Activated CD4-positive, alpha-beta T cell treated with anti-CD3 and anti-CD28 coated beads for 24 hours (primary cell): ENCODE data around the gene SEMA6B.

Experiments used
- DNase-seq, 2 donors: peaks; one replicate each; pipeline ENCODE4 v3.0.0-alpha.2; 2020; ENCODE audit warnings: low read depth in 2 of 2

The SEMA6B gene

DNA sequence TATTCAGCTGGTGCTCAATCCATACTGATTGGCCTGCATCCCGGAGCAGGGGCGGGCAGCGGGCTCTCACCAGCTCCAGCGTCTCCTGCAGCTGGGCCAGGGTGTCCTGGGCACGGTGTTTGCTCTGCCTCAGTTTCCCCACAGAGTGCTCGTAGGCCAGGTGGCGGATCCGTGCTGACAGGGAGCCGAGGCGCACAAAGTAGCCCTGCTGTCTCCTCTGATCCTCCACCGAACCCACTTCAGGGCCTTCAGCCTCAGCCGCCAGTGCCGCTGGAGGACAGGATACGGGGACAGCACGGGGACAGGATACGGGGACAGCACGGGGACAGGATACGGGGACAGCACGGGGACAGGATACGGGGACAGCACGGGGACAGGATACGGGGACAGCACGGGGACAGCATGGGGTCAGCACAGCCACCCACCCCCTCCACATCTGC lies 33.9 kb downstream of the SEMA6B start:
- DNase-seq: no peak

DNA sequence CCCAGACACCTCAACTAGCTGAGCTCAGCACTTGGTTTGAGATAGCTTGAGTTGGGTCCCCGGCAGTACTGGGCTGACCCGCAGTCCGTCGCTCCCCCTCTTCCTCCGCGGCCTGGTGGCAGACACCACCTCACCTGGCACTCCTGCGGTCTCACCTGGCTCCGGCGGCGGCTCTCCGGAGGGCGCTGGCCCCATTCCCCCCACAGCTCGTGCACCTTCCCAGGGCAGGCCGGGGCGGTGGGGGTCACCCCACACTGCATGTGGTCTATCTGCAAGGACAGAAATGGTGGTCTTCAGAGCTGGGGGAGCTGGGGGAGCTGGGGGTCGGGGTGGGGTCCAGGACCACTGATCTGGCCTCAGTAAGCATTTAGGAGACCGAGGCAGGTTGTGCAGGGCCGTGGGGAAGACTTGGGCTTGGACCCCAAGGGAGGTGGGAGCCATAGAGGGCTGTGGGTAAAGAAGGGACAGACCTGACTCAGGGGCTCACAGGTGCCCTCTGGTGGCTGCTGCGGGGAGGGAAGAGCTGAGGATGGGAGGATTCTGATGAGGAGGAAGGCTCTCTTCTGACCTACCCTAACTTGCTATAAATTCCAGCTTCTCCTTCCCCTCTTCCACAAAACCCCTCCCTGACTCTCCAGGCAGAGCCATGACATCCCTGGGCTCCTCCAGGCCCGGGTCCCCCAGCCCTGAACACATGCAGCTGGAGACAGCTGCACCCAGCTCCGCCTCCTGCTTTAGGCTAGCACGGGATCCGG lies 34.5 kb downstream of the SEMA6B start:
- DNase-seq: peak; percentile 53 to 63

DNA sequence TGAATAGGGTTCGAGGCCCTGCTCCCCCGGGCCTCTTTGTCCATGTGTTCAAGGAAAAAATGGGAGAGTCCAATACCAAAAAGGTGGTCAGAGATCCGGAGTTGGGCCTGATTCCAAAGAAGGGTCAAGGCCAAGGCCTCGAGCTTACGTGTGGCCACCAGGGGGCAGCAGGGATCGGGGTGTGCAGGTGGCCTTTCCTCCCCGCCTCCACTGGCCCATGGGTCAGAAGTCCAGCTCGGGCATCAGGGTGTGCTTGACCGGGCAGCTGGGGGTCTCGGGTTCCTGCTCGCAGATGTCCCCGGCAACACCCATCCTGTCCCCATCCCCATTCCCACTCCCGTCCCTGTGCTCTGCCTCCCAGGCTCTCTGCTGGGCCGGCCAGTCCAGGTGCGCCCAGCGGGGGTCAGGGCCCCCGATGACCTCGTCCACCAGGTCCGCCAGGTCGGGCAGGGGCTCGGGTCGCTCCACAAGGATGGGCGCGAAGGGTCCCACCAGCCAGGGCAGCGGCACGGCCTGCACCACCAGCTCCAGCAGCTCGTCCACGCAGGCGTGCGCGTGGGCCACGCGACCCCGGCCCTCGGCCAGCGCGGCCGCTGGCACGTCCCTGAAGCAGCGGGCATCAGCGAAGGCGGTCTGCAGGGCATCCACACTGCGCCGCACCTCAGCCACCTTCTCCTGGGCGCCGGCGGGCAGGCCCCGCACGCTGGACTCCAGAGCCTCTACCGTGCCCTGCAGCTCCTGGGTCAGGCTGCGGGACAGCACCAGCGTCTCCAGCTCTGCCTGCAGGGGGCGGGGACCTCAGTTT lies 36.0 kb downstream of the SEMA6B start:
- DNase-seq: no peak

DNA sequence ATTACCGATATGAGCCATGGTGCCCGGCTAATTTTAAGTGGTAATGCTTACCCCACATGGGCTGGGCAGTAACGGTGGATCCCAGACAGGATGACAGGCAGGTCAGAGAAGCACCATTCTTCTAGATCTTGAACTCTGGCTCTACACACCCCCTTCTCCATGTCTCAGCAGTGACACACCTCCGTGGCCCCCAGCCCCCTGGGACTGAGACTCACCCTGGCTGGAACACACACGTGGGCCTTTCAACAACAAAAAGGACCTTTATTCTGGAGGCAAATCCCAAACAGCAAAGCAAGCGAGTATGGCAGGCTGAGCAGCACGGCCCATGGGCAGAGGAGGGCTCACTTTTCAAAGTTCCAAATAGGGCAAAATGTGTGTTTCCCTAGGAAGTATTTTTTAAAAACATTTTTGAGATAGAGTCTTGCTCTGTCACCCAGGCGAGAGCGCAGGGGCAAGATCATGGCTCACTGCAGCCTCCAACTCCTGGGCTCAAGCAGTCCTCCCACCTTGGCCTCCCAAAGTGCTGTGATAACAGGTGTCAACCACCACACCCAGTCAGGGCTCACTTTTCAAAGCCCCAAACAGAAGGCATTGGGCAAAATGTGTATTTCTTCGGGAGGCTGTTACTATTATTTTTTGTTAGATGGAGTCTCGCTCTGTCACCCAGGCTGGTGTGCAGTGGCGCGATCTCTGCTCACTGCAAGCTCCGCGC lies 37.0 kb downstream of the SEMA6B start:
- DNase-seq: no peak

DNA sequence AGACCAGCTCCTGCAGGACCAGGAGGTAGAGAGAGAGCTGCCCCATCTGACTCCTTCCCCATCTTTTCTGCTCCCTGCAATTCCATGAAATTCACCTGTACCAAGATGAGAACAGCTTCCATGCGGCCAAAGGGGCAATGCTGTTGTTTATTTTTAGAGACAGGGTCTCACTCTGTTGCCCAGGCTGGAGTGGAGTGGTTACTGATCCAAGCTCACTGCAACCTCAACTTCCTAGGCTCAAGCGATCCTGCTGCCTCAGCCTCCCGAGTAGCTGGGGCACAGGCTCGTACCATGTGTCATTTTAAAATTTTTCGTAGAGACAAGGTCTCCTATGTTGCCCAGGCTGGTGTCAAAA lies 37.6 kb downstream of the SEMA6B start:
- DNase-seq: no peak

DNA sequence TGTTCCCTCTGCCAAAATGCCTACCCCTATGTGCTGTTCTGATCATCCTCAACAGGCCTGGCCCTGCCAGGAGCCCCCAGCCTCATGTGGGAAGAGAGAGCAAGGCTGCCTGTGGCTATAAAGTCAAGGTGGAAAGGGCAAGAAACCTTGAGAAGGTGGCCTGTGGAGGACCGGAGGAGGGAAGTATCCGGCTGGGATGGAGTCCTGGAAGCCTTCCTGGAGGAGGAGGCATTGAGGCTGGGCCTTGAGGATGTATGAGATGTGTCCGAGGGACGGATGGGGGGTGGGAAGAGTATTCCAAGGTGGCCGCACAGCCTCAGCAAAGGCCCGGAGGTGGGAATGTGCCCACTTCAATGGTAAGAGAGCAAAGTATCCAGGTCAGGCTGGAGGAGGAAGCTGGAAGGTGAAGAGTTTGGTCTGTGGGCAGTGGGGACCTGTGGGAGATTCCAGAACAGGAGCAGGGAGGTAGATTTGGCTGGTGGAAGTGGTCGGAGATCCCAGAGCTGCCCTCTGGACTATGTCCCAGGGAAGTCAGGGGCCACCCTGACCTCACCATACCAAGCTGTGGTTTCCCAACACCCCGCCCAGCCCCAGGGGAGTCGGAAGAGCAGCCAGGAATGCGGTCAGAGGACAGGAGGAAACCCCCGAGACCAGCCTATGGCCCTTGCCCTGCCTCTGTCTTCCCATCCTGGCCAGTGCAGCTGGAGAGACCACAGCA lies 38.2 kb downstream of the SEMA6B start:
- DNase-seq: no peak

DNA sequence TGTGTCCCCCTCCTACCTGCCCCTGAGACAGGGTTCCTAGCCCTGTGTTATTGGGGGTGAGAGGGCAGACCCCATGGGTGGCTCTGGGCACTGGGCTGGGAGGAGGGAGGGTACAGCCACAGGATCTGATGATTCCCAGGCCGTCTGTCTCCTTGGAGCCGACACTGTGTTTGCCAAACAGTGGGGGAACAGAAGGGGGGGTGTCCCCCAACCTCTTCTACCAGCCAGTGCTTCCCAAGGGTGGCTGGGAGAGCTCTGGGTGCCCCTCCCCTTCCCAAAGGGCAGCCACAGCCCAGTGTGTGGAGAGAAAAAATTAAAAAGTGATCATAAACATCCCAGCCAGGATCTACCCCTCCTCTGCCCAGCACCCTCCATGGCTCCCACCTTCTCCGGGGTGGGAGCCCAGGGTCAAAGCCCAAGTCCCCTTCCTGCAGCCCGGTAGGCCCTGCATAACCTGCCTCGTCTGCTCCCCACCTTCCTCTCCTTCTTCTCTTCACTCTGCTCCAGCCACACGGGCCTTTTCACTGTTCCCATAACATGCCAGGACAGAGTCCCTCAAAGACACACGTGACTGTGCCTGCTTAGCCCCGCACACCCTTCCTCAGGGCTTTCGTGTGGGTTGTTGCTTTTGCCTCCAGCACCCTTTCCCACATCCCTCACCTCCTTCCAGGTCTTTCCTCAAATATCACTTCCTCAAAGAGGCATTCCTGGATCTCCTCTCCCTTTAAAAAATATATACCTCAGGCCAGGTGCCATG lies 39.8 kb downstream of the SEMA6B start:
- no peak for DNase-seq

DNA sequence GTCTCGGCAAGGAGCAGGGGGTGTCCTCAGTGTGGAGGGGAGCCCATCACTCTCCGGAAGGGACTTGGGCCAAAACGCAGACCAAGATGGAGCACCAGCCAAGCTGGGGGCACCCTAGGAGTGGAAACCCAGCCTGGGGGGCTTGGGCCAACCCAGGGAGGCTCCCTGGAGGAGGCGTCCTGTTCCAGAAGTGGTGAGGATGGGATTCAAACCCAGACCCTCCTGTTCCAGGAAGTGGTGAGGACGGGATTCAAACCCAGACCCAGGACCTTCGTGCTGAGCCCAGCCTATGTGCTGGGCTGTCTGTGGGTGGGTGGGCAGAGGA lies 40.4 kb downstream of the SEMA6B start:
- DNase-seq: no peak

DNA sequence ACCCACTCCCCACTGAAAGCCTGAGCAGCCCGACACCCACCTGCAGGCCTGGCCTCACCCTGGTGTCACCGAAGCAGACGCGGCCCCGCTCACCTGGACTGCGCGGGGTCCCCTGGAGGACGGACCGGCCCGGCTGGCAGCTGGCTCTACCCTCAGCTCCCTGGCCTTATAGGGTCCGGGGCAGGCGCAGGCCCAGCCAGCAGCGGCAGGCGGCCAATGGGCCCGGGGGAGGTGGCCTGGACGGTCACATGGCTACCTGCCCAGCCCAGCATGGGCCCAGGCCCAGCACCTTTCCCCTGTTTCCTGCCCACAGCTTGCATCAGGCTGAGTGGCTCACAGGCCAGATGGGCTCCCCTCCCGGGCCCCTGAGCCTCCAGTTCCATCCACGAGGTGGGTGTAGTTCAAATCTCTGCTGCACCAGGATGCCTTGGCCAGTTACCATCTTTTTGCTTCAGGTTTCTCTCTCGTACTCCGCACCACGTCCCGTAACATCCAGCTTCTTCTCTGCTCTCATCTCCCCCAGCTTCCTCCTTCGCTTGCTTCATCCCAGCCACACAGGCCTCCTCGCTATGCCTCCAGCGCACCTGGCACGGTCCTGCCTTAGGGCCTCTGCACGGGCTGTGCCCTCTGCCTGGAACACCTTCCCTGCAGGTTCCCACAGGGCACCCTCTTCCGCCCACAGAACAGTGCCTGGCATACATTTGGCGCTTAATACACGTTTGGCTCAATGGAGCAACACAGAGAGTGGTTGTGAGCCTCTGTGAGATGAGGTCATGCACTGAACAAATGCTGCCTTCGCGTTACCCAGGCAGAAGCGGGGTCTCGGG lies 40.9 kb downstream of the SEMA6B start, which contains the start of gene PLIN4:
Gene PLIN4, minus strand, starts transcription at position 142 of the 827 bp plus-strand sequence. CDS start 214 bp downstream, outside the sequence.
- DNase-seq: no peak

DNA sequence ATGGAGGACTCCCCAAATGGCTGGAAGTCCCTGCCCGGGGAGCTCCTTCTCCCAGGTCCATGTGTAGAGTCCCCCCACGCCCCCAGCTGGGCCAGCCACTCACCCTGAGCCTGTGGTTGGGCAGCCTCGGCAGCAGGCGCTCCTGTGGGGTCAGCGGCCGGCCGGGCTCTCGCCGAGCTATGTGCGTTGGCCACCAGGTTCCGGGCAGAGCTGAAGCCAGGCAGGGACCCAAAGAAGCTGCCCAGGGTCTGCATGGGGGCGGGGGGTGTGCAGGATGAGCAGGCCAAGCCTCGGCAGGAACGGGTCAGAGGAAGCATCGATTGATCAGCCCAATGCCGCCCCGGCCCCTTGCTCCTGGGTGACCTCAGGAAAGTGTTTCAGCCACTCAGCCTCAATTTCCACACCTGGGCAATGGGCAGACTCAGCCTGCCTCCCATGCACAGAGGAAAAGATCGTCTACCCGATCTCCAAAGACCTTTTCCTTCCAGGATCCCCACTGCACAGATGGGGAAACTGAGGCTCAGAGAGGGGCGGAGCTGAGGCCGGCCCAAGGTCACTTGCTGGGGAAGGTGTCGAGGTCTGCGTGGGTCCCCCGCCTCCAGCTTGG lies 41.9 kb downstream of the SEMA6B start:
- DNase-seq: no peak

DNA sequence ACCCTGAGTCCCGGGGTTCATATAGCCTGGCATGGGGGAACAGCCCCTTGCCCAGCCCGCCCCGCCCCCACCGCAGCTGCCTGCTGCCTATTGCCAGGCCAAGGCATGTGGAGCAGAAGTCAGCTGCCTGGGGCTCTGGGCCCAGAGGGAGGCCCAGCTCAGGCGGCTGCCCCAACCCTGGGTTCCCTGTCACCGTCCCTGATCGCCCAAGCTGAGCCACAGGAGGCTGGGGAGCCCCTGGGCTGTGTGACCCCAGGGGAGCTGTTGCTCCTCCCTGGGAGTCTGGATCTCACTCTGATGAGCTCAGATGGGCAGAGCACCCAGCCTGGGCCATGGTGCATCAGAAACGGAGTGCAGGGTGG lies 42.6 kb downstream of the SEMA6B start:
- DNase-seq: no peak

DNA sequence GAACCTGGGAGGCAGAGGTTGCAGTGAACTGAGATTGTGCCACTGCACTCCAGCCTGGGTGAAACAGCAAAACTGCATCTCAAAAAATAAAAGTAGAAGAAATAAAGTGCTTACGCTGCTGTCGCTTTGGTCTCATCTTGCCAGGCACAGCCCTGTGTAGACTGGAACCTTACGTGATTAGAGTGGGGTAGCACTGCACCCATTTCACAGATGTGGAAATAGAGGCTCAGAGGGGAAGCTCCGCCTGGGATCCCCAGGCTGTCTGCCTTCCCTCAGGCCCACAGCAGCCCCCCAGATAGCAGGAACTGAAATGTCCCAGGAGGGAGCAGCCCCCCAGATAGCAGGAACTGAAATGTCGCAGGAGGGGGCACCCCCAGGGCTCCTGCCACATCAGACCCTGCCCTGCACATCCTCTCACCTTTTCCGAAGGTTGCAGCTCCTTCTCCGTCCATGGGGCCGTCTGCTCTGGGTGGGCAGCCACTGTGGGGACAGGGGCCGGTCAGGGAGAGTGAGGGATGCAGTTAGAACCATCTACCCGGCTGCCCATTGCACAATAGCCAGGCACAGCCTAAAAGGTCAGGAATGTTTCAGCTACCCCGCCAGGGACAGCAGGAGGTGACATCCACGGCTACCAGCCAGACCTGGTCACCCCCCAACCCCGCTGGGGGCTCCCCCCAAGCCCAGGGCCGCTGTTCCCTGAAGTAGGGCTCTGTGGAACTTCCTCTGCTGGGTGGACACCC lies 43.1 kb downstream of the SEMA6B start:
- no peak for DNase-seq

DNA sequence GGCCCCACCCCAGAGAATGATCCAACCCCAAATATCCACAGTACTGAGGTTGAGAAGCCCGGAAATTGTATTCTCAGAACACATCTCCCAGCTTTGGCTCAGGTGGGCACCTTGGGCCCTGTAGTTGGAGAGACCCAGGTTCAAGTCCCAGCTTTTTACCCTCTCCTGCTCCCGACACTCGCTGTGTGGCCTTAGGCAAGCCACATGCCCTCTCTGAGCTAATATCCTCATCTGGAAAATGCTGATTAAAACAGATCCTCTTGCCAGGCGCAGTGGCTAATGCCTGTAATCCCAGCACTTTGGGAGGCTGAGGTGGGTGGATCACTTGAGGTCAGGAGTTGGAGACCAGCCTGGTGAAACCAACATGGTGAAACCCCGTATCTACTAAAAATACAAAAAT lies 43.8 kb downstream of the SEMA6B start:
- DNase-seq: no peak

DNA sequence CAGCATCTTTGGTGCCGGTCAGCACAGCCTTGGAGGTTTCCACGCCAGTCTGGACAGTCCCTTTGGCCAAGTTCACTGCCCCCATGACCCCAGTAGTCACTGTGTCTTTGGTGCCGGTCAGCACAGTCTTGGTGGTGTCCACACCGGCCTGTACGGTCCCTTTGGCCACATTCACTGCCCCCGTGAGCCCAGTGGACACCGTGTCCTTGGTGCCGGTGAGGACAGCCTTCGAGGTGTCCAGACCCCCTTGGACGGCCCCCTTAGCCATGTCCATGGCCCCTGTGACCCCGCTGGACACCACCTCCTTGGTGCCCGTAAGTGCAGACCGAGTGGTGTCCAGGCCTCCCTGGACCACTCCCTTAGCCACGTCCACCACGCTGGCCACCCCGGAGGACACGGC lies 46.2 kb downstream of the SEMA6B start:
- no peak for DNase-seq

DNA sequence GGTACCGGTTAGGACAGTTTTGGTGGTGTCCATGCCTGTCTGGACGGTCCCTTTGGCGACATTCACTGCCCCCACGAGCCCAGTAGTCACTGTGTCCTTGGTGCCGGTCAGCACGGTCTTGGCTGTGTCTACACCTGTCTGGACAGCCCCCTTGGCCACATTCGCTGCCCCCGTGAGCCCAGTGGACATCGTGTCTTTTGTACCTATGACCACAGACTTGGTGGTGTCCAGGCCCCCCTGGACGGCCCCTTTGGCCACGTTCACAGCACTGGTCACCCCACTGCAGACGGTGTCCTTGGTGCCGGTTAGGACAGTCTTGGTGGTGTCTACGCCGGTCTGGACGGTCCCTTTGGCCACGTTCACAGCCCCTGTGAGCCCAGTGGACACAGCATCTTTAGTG lies 47.4 kb downstream of the SEMA6B start:
- no peak for DNase-seq

DNA sequence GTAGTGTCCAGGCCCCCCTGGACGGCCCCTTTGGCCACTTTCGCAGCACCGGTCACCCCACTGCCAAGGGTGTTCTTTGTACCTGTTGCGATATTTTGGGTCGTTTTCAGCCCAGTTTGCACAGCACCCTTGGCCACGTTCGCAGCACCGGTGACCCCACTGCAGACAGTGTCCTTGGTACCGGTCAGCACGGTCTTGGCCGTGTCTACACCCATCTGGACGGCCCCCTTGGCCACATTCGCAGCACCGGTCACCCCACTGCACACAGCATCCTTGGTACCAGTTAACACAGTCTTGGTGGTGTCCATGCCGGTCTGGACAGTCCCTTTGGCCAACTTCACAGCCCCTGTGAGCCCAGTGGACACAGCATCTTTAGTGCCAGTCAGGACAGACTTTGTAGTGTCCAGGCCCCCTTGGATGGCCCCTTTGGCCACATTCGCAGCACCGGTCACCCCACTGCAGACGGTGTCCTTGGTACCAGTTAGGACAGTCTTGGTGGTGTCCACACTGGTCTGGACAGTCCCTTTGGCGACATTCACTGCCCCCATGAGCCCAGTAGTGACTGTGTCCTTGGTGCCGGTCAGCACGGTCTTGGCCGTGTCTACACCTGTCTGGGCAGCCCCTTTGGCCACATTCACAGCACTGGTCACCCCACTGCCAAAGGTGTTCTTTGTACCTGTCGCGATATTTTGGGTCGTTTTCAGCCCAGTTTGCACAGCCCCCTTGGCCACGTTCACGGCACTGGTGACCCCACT lies 48.0 kb downstream of the SEMA6B start:
- no peak for DNase-seq

DNA sequence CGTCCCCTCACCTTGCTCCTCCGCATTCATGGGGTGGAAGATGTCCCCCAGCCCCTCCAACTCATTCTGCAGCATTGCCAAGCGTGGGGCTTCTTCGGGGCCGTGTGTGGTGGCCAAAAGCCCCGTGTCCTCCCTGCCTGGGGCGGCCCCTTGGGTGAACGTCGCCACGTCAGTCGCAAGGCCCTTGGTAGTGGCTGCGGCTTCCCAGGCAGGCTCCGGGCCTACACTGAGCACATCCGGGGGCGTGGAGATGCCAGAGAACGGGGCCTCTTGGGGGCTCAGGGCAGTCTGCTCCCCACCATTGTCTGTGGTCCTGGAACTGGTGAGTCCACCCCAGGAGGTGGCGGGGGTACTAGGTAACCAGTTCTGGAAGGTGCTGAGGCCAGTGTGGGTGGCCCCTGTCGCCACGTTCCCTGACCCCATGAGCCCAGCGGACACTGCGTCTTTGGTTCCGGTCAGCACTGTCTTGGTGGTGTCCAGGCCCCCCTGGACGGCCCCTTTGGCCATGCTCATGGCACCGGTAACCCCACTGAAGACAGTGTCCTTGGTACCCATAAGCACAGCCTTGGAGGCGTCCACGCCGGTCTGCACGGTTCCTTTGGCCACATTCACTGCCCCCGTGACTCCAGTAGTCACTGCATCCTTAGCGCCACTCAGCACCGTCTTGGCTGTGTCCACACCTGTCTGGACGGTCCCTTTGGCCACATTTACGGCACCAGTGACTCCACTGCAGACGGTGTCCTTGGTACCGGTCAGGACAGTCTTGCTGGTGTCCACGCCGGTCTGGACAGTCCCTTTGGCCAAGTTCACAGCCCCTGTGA lies 48.8 kb downstream of the SEMA6B start:
- DNase-seq: no peak

DNA sequence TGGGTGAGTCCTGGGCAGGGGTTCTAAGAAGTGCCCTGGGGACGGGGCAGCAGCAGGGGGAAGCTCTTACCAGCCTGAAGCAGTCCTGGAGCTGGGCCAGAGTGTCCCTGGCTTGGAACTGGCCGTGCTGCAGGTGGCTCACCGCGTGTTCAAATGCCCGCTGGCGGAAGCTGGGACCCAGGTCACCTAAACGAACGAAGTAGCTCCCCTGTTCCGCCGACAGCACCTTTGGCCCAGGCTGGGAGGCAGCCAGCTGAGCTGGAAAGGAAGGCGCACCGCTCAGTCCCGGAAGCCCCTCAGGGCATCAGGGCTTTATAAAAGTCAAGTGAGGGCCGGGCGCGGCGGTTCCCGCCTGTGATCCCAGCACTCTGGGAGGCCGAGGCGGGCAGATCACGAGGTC lies 50.8 kb downstream of the SEMA6B start:
- DNase-seq: no peak
